SK-N-SH (cell line): ENCODE results near the gene PTPRB. TPM values are rescaled to one million over a fixed set of nuclear protein-coding genes. Genes with fewer than 3 reads are reported as not detected.
A peak's percentile ranks its signal among the peaks of the same experiment; 100 is the strongest.

ENCODE experiments used
- CTCF ChIA-PET: fragments of 300-600, 350-600 bp; formaldehyde crosslinking; extraction: SDS; loops from one replicate; lab custom pipeline; 2021; lab: Yijun Ruan, JAX
- POLR2A ChIA-PET: fragments of 350-600 bp; sonication (Branson Sonifier 250); formaldehyde crosslinking; extraction: SDS; loops from one replicate; lab custom pipeline; 2020; ENCODE audit warnings: antibody characterized with exemption, inconsistent platforms; lab: Yijun Ruan, JAX
- DNase-seq: peaks from one replicate; pipeline ENCODE4 v3.0.0; 2012
- H2AFZ ChIP-seq: fragments of 200-600 bp; sonication (generic); 2 replicates; pipeline ENCODE4 v1.8.1; 2016; ENCODE audit warnings: antibody characterized with exemption, mild to moderate bottlenecking, low read depth
- H3F3A ChIP-seq: fragments of 200-600 bp; sonication (generic); replicated peaks from 2 replicates; pipeline ENCODE3; 2016; ENCODE audit warnings: antibody characterized with exemption, mild to moderate bottlenecking; ENCODE audit not compliant: insufficient read depth
- H3K27ac ChIP-seq, 2 experiments: fragments of 200-500 bp in 1 of 2; fragments of 200-600 bp in 1 of 2; sonication (Bioruptor generic) in 1 of 2; sonication (generic), shearing (Covaris generic) in 1 of 2; 2 replicates each; pipeline versions ENCODE4 v1.5.1 to v1.6.1; 2014 to 2016; ENCODE audit warnings: low read depth in 2 of 2, inconsistent platforms in 1 of 2, low read length in 1 of 2, mild to moderate bottlenecking in 1 of 2, mixed read lengths in 1 of 2
- H3K27me3 ChIP-seq: fragments of 200-600 bp; sonication (generic), shearing (Covaris generic); 2 replicates; pipeline ENCODE4 v1.6.1; 2016; ENCODE audit warnings: mixed run types; ENCODE audit not compliant: insufficient read depth
- H3K36me3 ChIP-seq, 2 experiments: fragments of 200-500 bp in 1 of 2; fragments of 200-600 bp in 1 of 2; sonication (Bioruptor generic) in 1 of 2; sonication (generic) in 1 of 2; replicated peaks in 1 of 2; 2 replicates each; pipeline versions ENCODE3 to v1.5.1; 2014 to 2016; ENCODE audit warnings: low read length in 1 of 2, mild to moderate bottlenecking in 1 of 2; ENCODE audit not compliant: insufficient read depth in 2 of 2, control insufficient read depth in 1 of 2
- H3K4me1 ChIP-seq, 2 experiments: fragments of 200-500 bp in 1 of 2; fragments of 200-600 bp in 1 of 2; sonication (Bioruptor generic) in 1 of 2; sonication (generic), shearing (Covaris generic) in 1 of 2; 2 replicates each; pipeline versions ENCODE4 v1.5.1 to v1.6.1; 2014 to 2016; ENCODE audit warnings: low read depth in 1 of 2, low read length in 1 of 2, mixed run types in 1 of 2; ENCODE audit not compliant: insufficient read depth in 2 of 2, control insufficient read depth in 1 of 2
- H3K4me2 ChIP-seq: fragments of 200-600 bp; sonication (generic), shearing (Covaris generic); 2 replicates; pipeline ENCODE4 v1.6.1; 2017; ENCODE audit warnings: mixed run types
- H3K4me3 ChIP-seq, 2 experiments: fragments of 200-500 bp in 1 of 2; fragments of 200-600 bp in 1 of 2; sonication (Bioruptor generic) in 1 of 2; sonication (generic), shearing (Covaris generic) in 1 of 2; 2 replicates each; pipeline versions ENCODE4 v1.5.1 to v1.8.1; 2014 to 2016; ENCODE audit warnings: low read depth in 2 of 2, inconsistent platforms in 1 of 2, low read length in 1 of 2, mild to moderate bottlenecking in 1 of 2, mixed read lengths in 1 of 2, moderate library complexity in 1 of 2
- H3K79me2 ChIP-seq: fragments of 200-600 bp; sonication (generic); 2 replicates; pipeline ENCODE4 v1.8.1; 2017; ENCODE audit warnings: mild to moderate bottlenecking; ENCODE audit not compliant: insufficient read depth
- H3K9ac ChIP-seq: fragments of 200-600 bp; sonication (generic); 2 replicates; pipeline ENCODE4 v1.6.1; 2017; ENCODE audit warnings: mixed run types
- H3K9me2 ChIP-seq: fragments of 200-600 bp; sonication (generic); 2 replicates; pipeline ENCODE4 v1.6.1; 2017; ENCODE audit warnings: mixed run types
- H3K9me3 ChIP-seq: fragments of 200-600 bp; sonication (generic); 2 replicates; pipeline ENCODE4 v1.6.1; 2017; ENCODE audit warnings: mixed run types, mild to moderate bottlenecking, moderate library complexity
- H4K20me1 ChIP-seq: fragments of 200-600 bp; sonication (generic); 2 replicates; pipeline ENCODE4 v1.6.1; 2017; ENCODE audit warnings: mild to moderate bottlenecking, mixed run types; ENCODE audit not compliant: insufficient read depth
- ELF1 ChIP-seq: IDR thresholded peaks from 2 replicates; pipeline ENCODE4 v1.4.0; 2012
- EZH2phosphoT487 ChIP-seq: fragments of 200-600 bp; sonication (generic); IDR thresholded peaks from 2 replicates; pipeline ENCODE4 v1.6.1; 2017; ENCODE audit warnings: low read depth, mixed run types, mild to moderate bottlenecking, antibody characterized with exemption, moderate library complexity, borderline replicate concordance
- FOSL2 ChIP-seq: IDR thresholded peaks from 2 replicates; pipeline ENCODE4 v1.4.0; 2012; ENCODE audit warnings: low read depth, mild to moderate bottlenecking, moderate library complexity, borderline replicate concordance
- FOXM1 ChIP-seq: IDR thresholded peaks from 2 replicates; pipeline ENCODE4 v1.4.0; 2012; ENCODE audit warnings: low read depth, mild to moderate bottlenecking
- GABPA ChIP-seq: IDR thresholded peaks from 2 replicates; pipeline ENCODE4 v1.4.0; 2012; ENCODE audit warnings: low read depth, mild to moderate bottlenecking
- MEF2A ChIP-seq: IDR thresholded peaks from 2 replicates; pipeline ENCODE4 v1.4.0; 2012; ENCODE audit warnings: low read depth, borderline replicate concordance
- MXI1 ChIP-seq: IDR thresholded peaks from 2 replicates; pipeline ENCODE4 v1.6.1; 2012; ENCODE audit warnings: mild to moderate bottlenecking, low read depth, low read length, improper control_type of control experiment
- POLR2AphosphoS5 ChIP-seq: IDR thresholded peaks from 2 replicates; pipeline ENCODE4 v1.6.1; 2012; ENCODE audit warnings: low read depth, low read length
- RXRA ChIP-seq: IDR thresholded peaks from 2 replicates; pipeline ENCODE4 v1.4.0; 2012; ENCODE audit warnings: low read depth, mild to moderate bottlenecking, borderline replicate concordance
- SIN3A ChIP-seq: IDR thresholded peaks from 2 replicates; pipeline ENCODE4 v1.6.1; 2012; ENCODE audit warnings: low read depth, mild to moderate bottlenecking, low read length, moderate library complexity, borderline replicate concordance
- SMC3 ChIP-seq: IDR thresholded peaks from 2 replicates; pipeline ENCODE4 v1.6.1; 2012; ENCODE audit warnings: low read depth, low read length, improper control_type of control experiment
- TAF1 ChIP-seq: IDR thresholded peaks from 2 replicates; pipeline ENCODE4 v1.6.1; 2012; ENCODE audit warnings: low read depth, mild to moderate bottlenecking, low read length, moderate library complexity, borderline replicate concordance
- TCF12 ChIP-seq: IDR thresholded peaks from 2 replicates; pipeline ENCODE4 v1.4.0; 2012
- TEAD4 ChIP-seq: IDR thresholded peaks from 2 replicates; pipeline ENCODE4 v1.4.0; 2012; ENCODE audit warnings: mild to moderate bottlenecking, borderline replicate concordance; ENCODE audit not compliant: insufficient read depth
- YY1 ChIP-seq: IDR thresholded peaks from 2 replicates; pipeline ENCODE4 v1.4.0; 2012; ENCODE audit warnings: low read depth, mild to moderate bottlenecking
- WGBS: methylation state at CpG from one replicate; pipeline ENCODE4 v1.1.6; 2017; ENCODE audit warnings: low lambda C conversion rate; 5-methylcytosine and 5-hydroxymethylcytosine counted together
- polyA plus RNA-seq, 3 experiments: library from polyadenylated mRNA; depleted of rRNA; stranded (reverse); fragments of >200 nt; gene quantifications; 2 replicates each; pipeline ENCODE4 v1.2.3, GENCODE V29; 2012
- TF ChIP-seq, protein P1 (sequence below): IDR thresholded peaks from 2 replicates; pipeline ENCODE4 v1.4.0; 2012; ENCODE audit warnings: low read depth, borderline replicate concordance
- TF ChIP-seq, protein P2 (sequence below): IDR thresholded peaks from 2 replicates; pipeline ENCODE4; 2012
- TF ChIP-seq, protein P3 (sequence below): fragments of 150-350 bp; IDR thresholded peaks from 2 replicates; pipeline ENCODE4 v1.6.1; 2017; ENCODE audit warnings: antibody characterized with exemption, low read length, low read depth, borderline replicate concordance
- TF ChIP-seq, protein P4 (sequence below): IDR thresholded peaks from 2 replicates; pipeline ENCODE4 v1.6.1; 2012; ENCODE audit warnings: mild to moderate bottlenecking, low read depth, low read length, moderate library complexity
- TF ChIP-seq, protein P5 (sequence below): fragments of 200-600 bp; sonication (generic); IDR thresholded peaks from 2 replicates; pipeline ENCODE4 v1.6.1; 2017; ENCODE audit warnings: antibody characterized with exemption, mild to moderate bottlenecking, moderate library complexity

Gene PTPRB
- polyA plus RNA-seq, 1 of the 3 experiments (the other 2 are of a cell fraction) = 1.1 TPM

DNA sequence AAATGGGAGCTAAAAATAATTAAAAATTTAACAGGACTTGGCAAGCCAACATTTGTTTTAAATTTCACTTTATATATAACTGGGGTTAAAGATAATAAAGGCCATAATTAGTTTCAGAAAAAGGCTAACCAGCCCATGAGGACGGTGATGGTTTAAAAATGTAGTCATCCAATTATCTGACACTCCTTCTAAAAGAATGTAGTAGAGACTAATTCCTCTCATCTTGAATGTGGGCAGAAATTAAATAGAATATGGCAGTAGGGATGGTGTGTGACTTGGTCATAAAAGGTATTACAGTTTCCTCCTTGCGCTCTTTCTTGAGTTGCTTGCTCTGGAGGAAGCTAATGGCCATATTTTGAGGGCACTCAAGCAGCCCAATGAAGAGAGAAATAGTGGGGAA lies 49.1 kb upstream of the PTPRB start:
- Histone ChIP-seq H4K20me1 (no peaks in the 10 kb centered on the region), H3K4me2 (no peak overlapping the region), H3K36me3 (no peaks in the 10 kb centered on the region), H3K79me2 (no peaks in the 10 kb centered on the region), H3K9me3 (no peaks in the 10 kb centered on the region), H3K9me2 (no peaks in the 10 kb centered on the region), H3K9ac (no peak overlapping the region), H3K4me1 (no peaks in the 10 kb centered on the region; a peak in 1 of 4 replicates), H3K27ac (peak overlapping the region in 1 of 2 experiments; percentile 30; a peak in 2 of 4 replicates), H2AFZ (peak overlapping the region; percentile 17; the same call in 1 of the 2 replicates), H3K27me3 (no peaks in the 10 kb centered on the region), H3K4me3 (no peak overlapping the region), H3F3A (no peaks in the 10 kb centered on the region)
- POLR2A ChIA-PET = no interaction called here
- 60% methylated on average over 2 of the region's 2 CpGs for WGBS
- no peak for DNase-seq
- no peak for TF ChIP-seq ELF1
- TF ChIP-seq GABPA = no peak
- TF ChIP-seq EZH2phosphoT487 = no peak
- no peak for TF ChIP-seq MEF2A
- TF ChIP-seq FOXM1 = no peak
- no peak for TF ChIP-seq TCF12
- TF ChIP-seq RXRA = no peak
- TF ChIP-seq YY1 = no peak
- TF ChIP-seq, protein P1, sequence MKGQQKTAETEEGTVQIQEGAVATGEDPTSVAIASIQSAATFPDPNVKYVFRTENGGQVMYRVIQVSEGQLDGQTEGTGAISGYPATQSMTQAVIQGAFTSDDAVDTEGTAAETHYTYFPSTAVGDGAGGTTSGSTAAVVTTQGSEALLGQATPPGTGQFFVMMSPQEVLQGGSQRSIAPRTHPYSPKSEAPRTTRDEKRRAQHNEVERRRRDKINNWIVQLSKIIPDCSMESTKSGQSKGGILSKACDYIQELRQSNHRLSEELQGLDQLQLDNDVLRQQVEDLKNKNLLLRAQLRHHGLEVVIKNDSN = no peak
- no peak for TF ChIP-seq TAF1
- TF ChIP-seq, protein P2, sequence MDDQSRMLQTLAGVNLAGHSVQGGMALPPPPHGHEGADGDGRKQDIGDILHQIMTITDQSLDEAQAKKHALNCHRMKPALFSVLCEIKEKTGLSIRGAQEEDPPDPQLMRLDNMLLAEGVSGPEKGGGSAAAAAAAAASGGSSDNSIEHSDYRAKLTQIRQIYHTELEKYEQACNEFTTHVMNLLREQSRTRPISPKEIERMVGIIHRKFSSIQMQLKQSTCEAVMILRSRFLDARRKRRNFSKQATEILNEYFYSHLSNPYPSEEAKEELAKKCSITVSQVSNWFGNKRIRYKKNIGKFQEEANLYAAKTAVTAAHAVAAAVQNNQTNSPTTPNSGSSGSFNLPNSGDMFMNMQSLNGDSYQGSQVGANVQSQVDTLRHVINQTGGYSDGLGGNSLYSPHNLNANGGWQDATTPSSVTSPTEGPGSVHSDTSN = no peak
- no peak for TF ChIP-seq POLR2AphosphoS5
- TF ChIP-seq, protein P3, sequence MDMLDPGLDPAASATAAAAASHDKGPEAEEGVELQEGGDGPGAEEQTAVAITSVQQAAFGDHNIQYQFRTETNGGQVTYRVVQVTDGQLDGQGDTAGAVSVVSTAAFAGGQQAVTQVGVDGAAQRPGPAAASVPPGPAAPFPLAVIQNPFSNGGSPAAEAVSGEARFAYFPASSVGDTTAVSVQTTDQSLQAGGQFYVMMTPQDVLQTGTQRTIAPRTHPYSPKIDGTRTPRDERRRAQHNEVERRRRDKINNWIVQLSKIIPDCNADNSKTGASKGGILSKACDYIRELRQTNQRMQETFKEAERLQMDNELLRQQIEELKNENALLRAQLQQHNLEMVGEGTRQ = no peak
- TF ChIP-seq, protein P4, sequence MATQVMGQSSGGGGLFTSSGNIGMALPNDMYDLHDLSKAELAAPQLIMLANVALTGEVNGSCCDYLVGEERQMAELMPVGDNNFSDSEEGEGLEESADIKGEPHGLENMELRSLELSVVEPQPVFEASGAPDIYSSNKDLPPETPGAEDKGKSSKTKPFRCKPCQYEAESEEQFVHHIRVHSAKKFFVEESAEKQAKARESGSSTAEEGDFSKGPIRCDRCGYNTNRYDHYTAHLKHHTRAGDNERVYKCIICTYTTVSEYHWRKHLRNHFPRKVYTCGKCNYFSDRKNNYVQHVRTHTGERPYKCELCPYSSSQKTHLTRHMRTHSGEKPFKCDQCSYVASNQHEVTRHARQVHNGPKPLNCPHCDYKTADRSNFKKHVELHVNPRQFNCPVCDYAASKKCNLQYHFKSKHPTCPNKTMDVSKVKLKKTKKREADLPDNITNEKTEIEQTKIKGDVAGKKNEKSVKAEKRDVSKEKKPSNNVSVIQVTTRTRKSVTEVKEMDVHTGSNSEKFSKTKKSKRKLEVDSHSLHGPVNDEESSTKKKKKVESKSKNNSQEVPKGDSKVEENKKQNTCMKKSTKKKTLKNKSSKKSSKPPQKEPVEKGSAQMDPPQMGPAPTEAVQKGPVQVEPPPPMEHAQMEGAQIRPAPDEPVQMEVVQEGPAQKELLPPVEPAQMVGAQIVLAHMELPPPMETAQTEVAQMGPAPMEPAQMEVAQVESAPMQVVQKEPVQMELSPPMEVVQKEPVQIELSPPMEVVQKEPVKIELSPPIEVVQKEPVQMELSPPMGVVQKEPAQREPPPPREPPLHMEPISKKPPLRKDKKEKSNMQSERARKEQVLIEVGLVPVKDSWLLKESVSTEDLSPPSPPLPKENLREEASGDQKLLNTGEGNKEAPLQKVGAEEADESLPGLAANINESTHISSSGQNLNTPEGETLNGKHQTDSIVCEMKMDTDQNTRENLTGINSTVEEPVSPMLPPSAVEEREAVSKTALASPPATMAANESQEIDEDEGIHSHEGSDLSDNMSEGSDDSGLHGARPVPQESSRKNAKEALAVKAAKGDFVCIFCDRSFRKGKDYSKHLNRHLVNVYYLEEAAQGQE = no peak
- no peak for TF ChIP-seq SMC3
- TF ChIP-seq FOSL2 = no peak
- no peak for TF ChIP-seq TEAD4
- no peak for TF ChIP-seq SIN3A
- no peak for TF ChIP-seq MXI1
- TF ChIP-seq, protein P5, sequence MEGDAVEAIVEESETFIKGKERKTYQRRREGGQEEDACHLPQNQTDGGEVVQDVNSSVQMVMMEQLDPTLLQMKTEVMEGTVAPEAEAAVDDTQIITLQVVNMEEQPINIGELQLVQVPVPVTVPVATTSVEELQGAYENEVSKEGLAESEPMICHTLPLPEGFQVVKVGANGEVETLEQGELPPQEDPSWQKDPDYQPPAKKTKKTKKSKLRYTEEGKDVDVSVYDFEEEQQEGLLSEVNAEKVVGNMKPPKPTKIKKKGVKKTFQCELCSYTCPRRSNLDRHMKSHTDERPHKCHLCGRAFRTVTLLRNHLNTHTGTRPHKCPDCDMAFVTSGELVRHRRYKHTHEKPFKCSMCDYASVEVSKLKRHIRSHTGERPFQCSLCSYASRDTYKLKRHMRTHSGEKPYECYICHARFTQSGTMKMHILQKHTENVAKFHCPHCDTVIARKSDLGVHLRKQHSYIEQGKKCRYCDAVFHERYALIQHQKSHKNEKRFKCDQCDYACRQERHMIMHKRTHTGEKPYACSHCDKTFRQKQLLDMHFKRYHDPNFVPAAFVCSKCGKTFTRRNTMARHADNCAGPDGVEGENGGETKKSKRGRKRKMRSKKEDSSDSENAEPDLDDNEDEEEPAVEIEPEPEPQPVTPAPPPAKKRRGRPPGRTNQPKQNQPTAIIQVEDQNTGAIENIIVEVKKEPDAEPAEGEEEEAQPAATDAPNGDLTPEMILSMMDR = no peak
- CTCF ChIA-PET = interaction anchor here (1.0 to 1.3 kb wide), 2 partner anchors 11 to 17 kb away, joined by 3 to 4 read pairs; no protein-coding TSS in a partner anchor
